Hindlimb muscle (tissue), 1 donor: ENCODE results near the gene CRADD. TPM values are rescaled to one million over a fixed set of nuclear protein-coding genes. Genes with fewer than 3 reads are reported as not detected.

Experiments used
- DNase-seq: peaks from one replicate; pipeline ENCODE4 v3.0.0-alpha.2; 2013
- polyA plus RNA-seq: library from polyadenylated mRNA; unstranded; fragments of 120-200 nt; gene quantifications from one replicate; pipeline ENCODE4 v1.2.1, GENCODE V29; 2013; ENCODE audit not compliant: insufficient read length

CRADD gene
- polyA plus RNA-seq, 1 donor: 12.3 TPM

- no peak for DNase-seq
Observed at GRCh38 chr12:93813186-93813585, 136.0 kb downstream of the CRADD start.

GRCh38 chr12:93813972-93814821, 137.0 kb downstream of the CRADD start:
- DNase-seq: peak; percentile 45

GRCh38 chr12:93818488-93819049, 141.4 kb downstream of the CRADD start:
- DNase-seq: no peak

GRCh38 chr12:93819050-93819491, 141.9 kb downstream of the CRADD start:
- DNase-seq: no peak

- DNase-seq: no peak
Observed at GRCh38 chr12:93823616-93824391, 146.6 kb downstream of the CRADD start.

GRCh38 chr12:93824514-93825500, 147.6 kb downstream of the CRADD start:
- DNase-seq: no peak

- DNase-seq: no peak
Observed at GRCh38 chr12:93825501-93825888, 148.3 kb downstream of the CRADD start.

GRCh38 chr12:93825931-93826555, 148.9 kb downstream of the CRADD start:
- peak; percentile 80 for DNase-seq

GRCh38 chr12:93827179-93827578, 150.0 kb downstream of the CRADD start:
- DNase-seq: no peak

GRCh38 chr12:93827669-93828068, 150.5 kb downstream of the CRADD start:
- DNase-seq: no peak

GRCh38 chr12:93829016-93829415, 151.8 kb downstream of the CRADD start:
- DNase-seq: peak; percentile 57

- DNase-seq: no peak
Observed at GRCh38 chr12:93831374-93831773, 154.2 kb downstream of the CRADD start.

GRCh38 chr12:93832131-93832530, 155.0 kb downstream of the CRADD start:
- DNase-seq: no peak

- no peak for DNase-seq
Observed at GRCh38 chr12:93833946-93834345, 156.8 kb downstream of the CRADD start.

- no peak for DNase-seq
Observed at GRCh38 chr12:93836620-93837260, 159.6 kb downstream of the CRADD start.

- DNase-seq: no peak
Observed at GRCh38 chr12:93838193-93838592, 161.0 kb downstream of the CRADD start.

- DNase-seq: no peak
Observed at GRCh38 chr12:93839064-93839463, 161.9 kb downstream of the CRADD start.

- DNase-seq: no peak
Observed at GRCh38 chr12:93841671-93842070, 164.5 kb downstream of the CRADD start.

GRCh38 chr12:93844164-93844784, 167.1 kb downstream of the CRADD start:
- no peak for DNase-seq

- DNase-seq: no peak
Observed at GRCh38 chr12:93846936-93847516, 169.9 kb downstream of the CRADD start.
